ENCODE data around the gene CEPT1.

DNA sequence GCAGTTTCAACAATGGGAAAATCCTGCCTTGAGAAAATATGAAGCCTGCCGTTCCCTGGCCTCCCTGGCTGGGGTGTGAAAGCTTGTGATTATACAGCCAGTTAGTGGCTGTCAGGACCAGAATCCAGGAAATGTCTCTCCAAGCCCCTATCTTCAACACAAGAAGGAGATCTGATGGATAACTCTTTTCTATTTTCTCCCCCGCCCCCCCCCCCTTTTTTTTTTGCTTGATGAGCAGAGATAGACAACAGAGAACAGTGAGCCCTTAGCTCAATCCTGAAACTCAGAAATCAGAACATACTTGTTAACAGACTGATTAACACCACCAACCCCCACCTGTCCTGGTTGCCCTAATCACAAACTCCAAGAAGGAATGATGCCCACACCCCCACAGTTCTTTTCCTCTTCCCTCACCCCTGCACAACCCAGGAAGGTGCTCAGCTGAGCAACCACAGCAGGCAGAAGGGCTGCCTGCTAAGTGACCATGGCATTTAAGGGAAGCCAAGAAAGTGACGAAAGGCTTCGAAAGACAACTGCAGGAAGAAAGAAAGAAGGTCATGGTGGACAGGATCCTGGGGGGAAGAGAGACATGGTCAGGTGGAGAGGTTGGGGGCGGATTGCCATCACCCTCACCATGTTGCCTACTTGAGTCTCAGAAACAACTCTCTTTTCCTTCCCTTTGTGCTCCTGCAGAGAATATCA, 72.8 kb downstream of the CEPT1 start:
- TF ChIP-seq FOXK2 (IDR thresholded peaks at IDR 0.05) (no peak), SUZ12 (IDR thresholded peaks at IDR 0.05) (no peak), NFRKB (IDR thresholded peaks at IDR 0.05) (no peak), FOXA1 (IDR thresholded peaks at IDR 0.05) (no peak), ELF4 (IDR thresholded peaks at IDR 0.05) (no peak)
